Measurements from ENCODE around the gene MRPL33. TPM values are rescaled to one million over a fixed set of nuclear protein-coding genes. Genes with fewer than 3 reads are reported as not detected.

Gene MRPL33
- total and polyA plus RNA-seq, 2 of the 13 experiments (the other 11 are each of a cell fraction or from before 2014, with no cell fraction given), result 69.7 to 218 TPM

- peak; percentile 18 for TF ChIP-seq TEAD3 (CRISPR knock-in tag; optimal IDR thresholded peaks at IDR 0.05; ENCODE audit: borderline replicate concordance)
- no peak for TF ChIP-seq KMT2A (CRISPR knock-in tag; IDR thresholded peaks at IDR 0.05)
- peak; percentile 66; the same call in 1 of the 2 replicates for TF ChIP-seq MXD4 (CRISPR knock-in tag; IDR thresholded peaks at IDR 0.05)
- TF ChIP-seq ZBTB21 (CRISPR knock-in tag; IDR thresholded peaks at IDR 0.05), result no peak
- TF ChIP-seq PHF8 (CRISPR knock-in tag; IDR thresholded peaks at IDR 0.05), result 0 out of 2 replicates have a peak, but pooled peaks have one; percentile 23
- no peak for TF ChIP-seq ATF1 (CRISPR knock-in tag; IDR thresholded peaks at IDR 0.05)
- TF ChIP-seq HOXA3 (CRISPR knock-in tag; IDR thresholded peaks at IDR 0.05), result peak; percentile 35; the same call in 1 of the 2 replicates
- TF ChIP-seq ZNF251 (CRISPR knock-in tag; IDR thresholded peaks at IDR 0.05), result no peak
- TF ChIP-seq RFXANK (CRISPR knock-in tag; IDR thresholded peaks at IDR 0.05), result 0 out of 2 replicates have a peak, but pooled peaks have one; percentile 49
- TF ChIP-seq THYN1 (CRISPR knock-in tag; IDR thresholded peaks at IDR 0.05; ENCODE audit: borderline replicate concordance, low read depth), result no peak
- TF ChIP-seq, protein P1, sequence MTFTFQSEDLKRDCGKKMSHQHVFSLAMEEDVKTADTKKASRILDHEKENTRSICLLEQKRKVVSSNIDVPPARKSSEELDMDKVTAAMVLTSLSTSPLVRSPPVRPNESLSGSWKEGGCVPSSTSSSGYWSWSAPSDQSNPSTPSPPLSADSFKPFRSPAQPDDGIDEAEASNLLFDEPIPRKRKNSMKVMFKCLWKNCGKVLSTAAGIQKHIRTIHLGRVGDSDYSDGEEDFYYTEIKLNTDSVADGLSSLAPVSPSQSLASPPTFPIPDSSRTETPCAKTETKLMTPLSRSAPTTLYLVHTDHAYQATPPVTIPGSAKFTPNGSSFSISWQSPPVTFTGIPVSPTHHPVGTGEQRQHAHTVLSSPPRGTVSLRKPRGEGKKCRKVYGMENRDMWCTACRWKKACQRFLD (CRISPR knock-in tag; IDR thresholded peaks at IDR 0.05; ENCODE audit: borderline replicate concordance), result no peak
- TF ChIP-seq ELF3 (CRISPR knock-in tag; IDR thresholded peaks at IDR 0.05), result peak; percentile 53; the same call in 1 of the 2 replicates
- no peak for TF ChIP-seq CBX1 (IDR thresholded peaks at IDR 0.05; ENCODE audit: low read depth)
- TF ChIP-seq LCORL (IDR thresholded peaks at IDR 0.05), result no peak
- TF ChIP-seq LCORL (CRISPR knock-in tag; IDR thresholded peaks at IDR 0.05), result peak; percentile 47; the same call in 1 of the 2 replicates
- TF ChIP-seq, protein P2, sequence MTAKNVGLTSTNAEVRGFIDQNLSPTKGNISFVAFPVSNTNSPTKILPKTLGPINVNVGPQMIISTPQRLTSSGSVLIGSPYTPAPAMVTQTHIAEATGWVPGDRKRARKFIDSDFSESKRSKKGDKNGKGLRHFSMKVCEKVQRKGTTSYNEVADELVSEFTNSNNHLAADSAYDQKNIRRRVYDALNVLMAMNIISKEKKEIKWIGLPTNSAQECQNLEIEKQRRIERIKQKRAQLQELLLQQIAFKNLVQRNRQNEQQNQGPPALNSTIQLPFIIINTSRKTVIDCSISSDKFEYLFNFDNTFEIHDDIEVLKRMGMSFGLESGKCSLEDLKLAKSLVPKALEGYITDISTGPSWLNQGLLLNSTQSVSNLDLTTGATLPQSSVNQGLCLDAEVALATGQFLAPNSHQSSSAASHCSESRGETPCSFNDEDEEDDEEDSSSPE (CRISPR knock-in tag; IDR thresholded peaks at IDR 0.05), result peak; percentile 45
- TF ChIP-seq ZFYVE20 (CRISPR knock-in tag; IDR thresholded peaks at IDR 0.05; ENCODE audit: borderline replicate concordance, low read depth), result no peak
- peak; percentile 66 for TF ChIP-seq RCOR2 (CRISPR knock-in tag; IDR thresholded peaks at IDR 0.05)
- TF ChIP-seq ZNF777 (CRISPR knock-in tag; IDR thresholded peaks at IDR 0.05), result no peak
- no peak for TF ChIP-seq FOXJ3 (CRISPR knock-in tag; IDR thresholded peaks at IDR 0.05; ENCODE audit: borderline replicate concordance)
- peak; percentile 56 for TF ChIP-seq GATAD1 (CRISPR knock-in tag; IDR thresholded peaks at IDR 0.05)
- no peak for TF ChIP-seq ZSCAN12 (CRISPR knock-in tag; IDR thresholded peaks at IDR 0.05)
- TF ChIP-seq CEBPG (CRISPR knock-in tag; IDR thresholded peaks at IDR 0.05), result peak; percentile 63
- TF ChIP-seq ZNF33A (CRISPR knock-in tag; IDR thresholded peaks at IDR 0.05; ENCODE audit: borderline replicate concordance), result 0 out of 2 replicates have a peak, but pooled peaks have one; percentile 61
- peak; percentile 85; the same call in 1 of the 2 replicates for TF ChIP-seq ZNF614 (CRISPR knock-in tag; IDR thresholded peaks at IDR 0.05; ENCODE audit: borderline replicate concordance)
- no peak for TF ChIP-seq KAT7 (CRISPR knock-in tag; IDR thresholded peaks at IDR 0.05; ENCODE audit: borderline replicate concordance)
- peak; percentile 75; the same call in 1 of the 2 replicates for TF ChIP-seq NCOR1 (IDR thresholded peaks at IDR 0.05; ENCODE audit: borderline replicate concordance, low read length)
- TF ChIP-seq, protein P3, sequence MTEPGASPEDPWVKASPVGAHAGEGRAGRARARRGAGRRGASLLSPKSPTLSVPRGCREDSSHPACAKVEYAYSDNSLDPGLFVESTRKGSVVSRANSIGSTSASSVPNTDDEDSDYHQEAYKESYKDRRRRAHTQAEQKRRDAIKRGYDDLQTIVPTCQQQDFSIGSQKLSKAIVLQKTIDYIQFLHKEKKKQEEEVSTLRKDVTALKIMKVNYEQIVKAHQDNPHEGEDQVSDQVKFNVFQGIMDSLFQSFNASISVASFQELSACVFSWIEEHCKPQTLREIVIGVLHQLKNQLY (CRISPR knock-in tag; IDR thresholded peaks at IDR 0.05), result peak; percentile 20; the same call in 1 of the 2 replicates
- no peak for TF ChIP-seq GABPA (IDR thresholded peaks at IDR 0.05; ENCODE audit: low read depth, low read length)
- TF ChIP-seq GABPA (CRISPR knock-in tag; IDR thresholded peaks at IDR 0.05; ENCODE audit: low read depth), result peak; percentile 39
- TF ChIP-seq SP5 (CRISPR knock-in tag; IDR thresholded peaks at IDR 0.05; ENCODE audit: borderline replicate concordance, low read depth), result 0 out of 2 replicates have a peak, but pooled peaks have one; percentile 50
- 0 out of 2 replicates have a peak, but pooled peaks have one; percentile 59 for TF ChIP-seq GTF3A (CRISPR knock-in tag; conservative IDR thresholded peaks at IDR 0.05)
These were observed 23.7 kb downstream of the MRPL33 start (continued) for GRCh38 chr2:27795093-27795834.
